Liver (tissue), 3 donors: Measurements from ENCODE around the gene MCF2L.
"Not testable (repeated sequence)": the region's sequence is repeated elsewhere in the genome, so short reads cannot be mapped to it uniquely, and the experiment has no call there.

Source experiments
- ATF3 ChIP-seq: IDR thresholded peaks from 2 replicates; pipeline ENCODE4 v1.6.1; 2016; ENCODE audit warnings: antibody characterized with exemption
- EGR1 ChIP-seq, 2 donors: IDR thresholded peaks; 2 replicates each; pipeline ENCODE4 v1.6.1; 2016 to 2018; ENCODE audit warnings: antibody characterized with exemption in 2 of 2, low read depth in 2 of 2
- FOXA2 ChIP-seq: IDR thresholded peaks from 2 replicates; pipeline ENCODE4 v1.6.1; 2016; ENCODE audit warnings: antibody characterized with exemption
- GABPA ChIP-seq, 2 donors: IDR thresholded peaks in 1 of 2; conservative IDR thresholded peaks in 1 of 2; 2 replicates each; pipeline ENCODE4 v1.6.1; 2016; ENCODE audit warnings: antibody characterized with exemption in 2 of 2, mild to moderate bottlenecking in 1 of 2, moderate library complexity in 1 of 2
- HNF4G ChIP-seq: IDR thresholded peaks from 2 replicates; pipeline ENCODE4 v1.6.1; 2016; ENCODE audit warnings: antibody characterized with exemption
- JUND ChIP-seq, 2 donors: IDR thresholded peaks; 2 replicates each; pipeline ENCODE4 v1.6.1; 2016; ENCODE audit warnings: antibody characterized with exemption in 2 of 2
- MAX ChIP-seq: IDR thresholded peaks from 2 replicates; pipeline ENCODE4 v1.6.1; 2016; ENCODE audit warnings: antibody characterized with exemption
- NR2F2 ChIP-seq: IDR thresholded peaks from 2 replicates; pipeline ENCODE4 v1.6.1; 2016; ENCODE audit warnings: antibody characterized with exemption
- RAD21 ChIP-seq, 2 donors: IDR thresholded peaks; 2 replicates each; pipeline ENCODE4 v1.6.1; 2016; ENCODE audit warnings: antibody characterized with exemption in 2 of 2, mild to moderate bottlenecking in 2 of 2
- RXRA ChIP-seq, 2 donors: IDR thresholded peaks; 2 replicates each; pipeline ENCODE4 v1.6.1; 2017 to 2018; ENCODE audit warnings: antibody characterized with exemption in 2 of 2, mild to moderate bottlenecking in 1 of 2
- TAF1 ChIP-seq: conservative IDR thresholded peaks from 2 replicates; pipeline ENCODE4 v1.6.1; 2016; ENCODE audit warnings: antibody characterized with exemption, mild to moderate bottlenecking
- YY1 ChIP-seq: IDR thresholded peaks from 2 replicates; pipeline ENCODE4 v1.6.1; 2016; ENCODE audit warnings: antibody characterized with exemption, mild to moderate bottlenecking
- TF ChIP-seq, protein P1 (sequence below): fragments of 150-350 bp; IDR thresholded peaks from 2 replicates; pipeline ENCODE4 v1.5.1; 2017; ENCODE audit warnings: improper control_type of control experiment, low read depth, low read length; ENCODE audit not compliant: missing input control
- TF ChIP-seq, protein P2 (sequence below): IDR thresholded peaks from 2 replicates; pipeline ENCODE4 v1.6.1; 2016; ENCODE audit warnings: antibody characterized with exemption, mild to moderate bottlenecking
- donor health status: healthy.
- donor health status: healthy.

GRCh38 chr13:113079781-113080080, 110.7 kb downstream of the MCF2L start:
- not testable (repeated sequence) for TF ChIP-seq ATF3; EGR1 (IDR thresholded peaks at IDR 0.05; ENCODE audit: low read depth in 2 of 2); YY1; TAF1; MAX; RAD21 (IDR thresholded peaks at IDR 0.05); GABPA (IDR thresholded peaks at IDR 0.05 in 1 of 2, conservative IDR thresholded peaks at IDR 0.05 in 1 of 2); NR2F2; HNF4G; JUND (IDR thresholded peaks at IDR 0.05); RXRA (IDR thresholded peaks at IDR 0.05); FOXA2
- TF ChIP-seq, protein P1, sequence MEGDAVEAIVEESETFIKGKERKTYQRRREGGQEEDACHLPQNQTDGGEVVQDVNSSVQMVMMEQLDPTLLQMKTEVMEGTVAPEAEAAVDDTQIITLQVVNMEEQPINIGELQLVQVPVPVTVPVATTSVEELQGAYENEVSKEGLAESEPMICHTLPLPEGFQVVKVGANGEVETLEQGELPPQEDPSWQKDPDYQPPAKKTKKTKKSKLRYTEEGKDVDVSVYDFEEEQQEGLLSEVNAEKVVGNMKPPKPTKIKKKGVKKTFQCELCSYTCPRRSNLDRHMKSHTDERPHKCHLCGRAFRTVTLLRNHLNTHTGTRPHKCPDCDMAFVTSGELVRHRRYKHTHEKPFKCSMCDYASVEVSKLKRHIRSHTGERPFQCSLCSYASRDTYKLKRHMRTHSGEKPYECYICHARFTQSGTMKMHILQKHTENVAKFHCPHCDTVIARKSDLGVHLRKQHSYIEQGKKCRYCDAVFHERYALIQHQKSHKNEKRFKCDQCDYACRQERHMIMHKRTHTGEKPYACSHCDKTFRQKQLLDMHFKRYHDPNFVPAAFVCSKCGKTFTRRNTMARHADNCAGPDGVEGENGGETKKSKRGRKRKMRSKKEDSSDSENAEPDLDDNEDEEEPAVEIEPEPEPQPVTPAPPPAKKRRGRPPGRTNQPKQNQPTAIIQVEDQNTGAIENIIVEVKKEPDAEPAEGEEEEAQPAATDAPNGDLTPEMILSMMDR: not testable (repeated sequence)
- TF ChIP-seq, protein P2, sequence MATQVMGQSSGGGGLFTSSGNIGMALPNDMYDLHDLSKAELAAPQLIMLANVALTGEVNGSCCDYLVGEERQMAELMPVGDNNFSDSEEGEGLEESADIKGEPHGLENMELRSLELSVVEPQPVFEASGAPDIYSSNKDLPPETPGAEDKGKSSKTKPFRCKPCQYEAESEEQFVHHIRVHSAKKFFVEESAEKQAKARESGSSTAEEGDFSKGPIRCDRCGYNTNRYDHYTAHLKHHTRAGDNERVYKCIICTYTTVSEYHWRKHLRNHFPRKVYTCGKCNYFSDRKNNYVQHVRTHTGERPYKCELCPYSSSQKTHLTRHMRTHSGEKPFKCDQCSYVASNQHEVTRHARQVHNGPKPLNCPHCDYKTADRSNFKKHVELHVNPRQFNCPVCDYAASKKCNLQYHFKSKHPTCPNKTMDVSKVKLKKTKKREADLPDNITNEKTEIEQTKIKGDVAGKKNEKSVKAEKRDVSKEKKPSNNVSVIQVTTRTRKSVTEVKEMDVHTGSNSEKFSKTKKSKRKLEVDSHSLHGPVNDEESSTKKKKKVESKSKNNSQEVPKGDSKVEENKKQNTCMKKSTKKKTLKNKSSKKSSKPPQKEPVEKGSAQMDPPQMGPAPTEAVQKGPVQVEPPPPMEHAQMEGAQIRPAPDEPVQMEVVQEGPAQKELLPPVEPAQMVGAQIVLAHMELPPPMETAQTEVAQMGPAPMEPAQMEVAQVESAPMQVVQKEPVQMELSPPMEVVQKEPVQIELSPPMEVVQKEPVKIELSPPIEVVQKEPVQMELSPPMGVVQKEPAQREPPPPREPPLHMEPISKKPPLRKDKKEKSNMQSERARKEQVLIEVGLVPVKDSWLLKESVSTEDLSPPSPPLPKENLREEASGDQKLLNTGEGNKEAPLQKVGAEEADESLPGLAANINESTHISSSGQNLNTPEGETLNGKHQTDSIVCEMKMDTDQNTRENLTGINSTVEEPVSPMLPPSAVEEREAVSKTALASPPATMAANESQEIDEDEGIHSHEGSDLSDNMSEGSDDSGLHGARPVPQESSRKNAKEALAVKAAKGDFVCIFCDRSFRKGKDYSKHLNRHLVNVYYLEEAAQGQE: not testable (repeated sequence)
